ENCODE results near the gene HOXC4. TPM values are rescaled to one million over a fixed set of nuclear protein-coding genes. Genes with fewer than 3 reads are reported as not detected.
A peak's percentile ranks its signal among the peaks of the same experiment; 100 is the strongest.

HOXC4 gene
- polyA plus RNA-seq, 3 donors, result 0.18 to 5.6 (median 0.51) TPM

- no peak overlapping the region for H3K27ac ChIP-seq (ENCODE audit: low read depth, low read length)
- whole genome bisulfite sequencing, 3 donors, result 40 to 74% (median 62%) methylated on average over 3 of the region's 3 CpGs
Observed at GRCh38 chr12:54048406-54049093, 5.1 kb upstream of the HOXC4 start.

GRCh38 chr12:54049108-54049507 lies 4.5 kb upstream of the HOXC4 start:
- WGBS, 3 donors, result 39 to 76% (median 69%) methylated on average over 6 of the region's 6 CpGs
- H3K27ac ChIP-seq (ENCODE audit: low read depth, low read length), result no peak overlapping the region

DNA sequence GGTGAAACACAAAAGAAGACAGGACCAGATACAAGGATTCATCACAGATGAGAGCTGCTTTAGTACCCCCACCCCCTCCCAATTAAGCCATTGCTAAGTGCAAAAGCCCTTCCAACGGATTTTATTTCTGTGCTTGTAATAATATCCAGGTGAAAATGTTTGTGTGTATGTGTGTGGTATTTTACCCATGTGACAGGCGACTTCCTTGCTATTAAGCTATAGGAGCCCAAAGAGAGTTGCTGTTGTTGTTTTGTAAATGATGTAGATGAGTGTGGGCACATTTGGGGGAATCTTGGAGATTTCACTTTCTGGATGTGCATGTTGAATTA lies 3.2 kb upstream of the HOXC4 start:
- no peak overlapping the region for H3K27ac ChIP-seq (ENCODE audit: low read depth, low read length)
- WGBS, 3 donors, result 23 to 56% (median 52%) methylated on average over 2 of the region's 2 CpGs

- H3K27ac ChIP-seq (ENCODE audit: low read depth, low read length), result no peak overlapping the region
- WGBS, 3 donors, result 33 to 59% (median 50%) methylated on average over 12 of the region's 12 CpGs
Observed at GRCh38 chr12:54051026-54051842, 2.4 kb upstream of the HOXC4 start.

DNA sequence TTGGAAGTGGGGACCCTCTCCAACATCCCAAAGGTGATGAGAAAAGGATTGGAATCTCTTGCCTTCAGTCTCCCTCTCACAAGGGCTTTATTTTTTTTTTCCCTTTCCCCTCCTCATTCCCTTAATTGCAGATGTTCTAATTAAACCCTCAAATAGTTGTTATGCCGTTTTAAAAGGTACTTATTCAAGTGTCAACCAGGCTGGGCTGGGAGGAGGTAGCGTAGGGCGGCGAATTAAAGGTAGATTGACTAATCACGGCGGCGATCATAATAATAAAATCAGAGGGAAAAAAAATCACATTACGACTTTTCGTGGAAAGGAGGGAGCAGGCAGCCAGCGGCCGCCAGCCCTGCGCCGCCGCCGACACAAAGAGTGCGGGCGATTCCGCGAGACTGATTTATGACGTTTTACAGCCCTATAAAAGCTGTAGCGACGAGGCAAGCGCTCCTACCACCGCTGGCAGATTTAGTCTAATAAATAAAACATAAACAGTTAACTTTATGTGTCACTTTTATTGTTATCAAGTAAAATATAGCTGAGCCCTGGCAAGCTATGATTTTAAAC lies 1.7 kb upstream of the HOXC4 start:
- peak overlapping the region; percentile 39 for H3K27ac ChIP-seq (ENCODE audit: low read depth, low read length)
- WGBS, 3 donors, result 20 to 39% (median 35%) methylated on average over 24 of the region's 24 CpGs

- peak overlapping the region; percentile 39 for H3K27ac ChIP-seq (ENCODE audit: low read depth, low read length)
- WGBS, 3 donors, result 21 to 33% (median 33%) methylated on average over 10 of the region's 10 CpGs
Observed at GRCh38 chr12:54052438-54053002, 1.1 kb upstream of the HOXC4 start.

- no peak overlapping the region for H3K27ac ChIP-seq (ENCODE audit: low read depth, low read length)
- 4 to 7% (median 5%) methylated on average over 17 to 22 of the region's 22 CpGs for WGBS, 3 donors
Observed at GRCh38 chr12:54053003-54053750, 458 bp upstream of the HOXC4 start.

DNA sequence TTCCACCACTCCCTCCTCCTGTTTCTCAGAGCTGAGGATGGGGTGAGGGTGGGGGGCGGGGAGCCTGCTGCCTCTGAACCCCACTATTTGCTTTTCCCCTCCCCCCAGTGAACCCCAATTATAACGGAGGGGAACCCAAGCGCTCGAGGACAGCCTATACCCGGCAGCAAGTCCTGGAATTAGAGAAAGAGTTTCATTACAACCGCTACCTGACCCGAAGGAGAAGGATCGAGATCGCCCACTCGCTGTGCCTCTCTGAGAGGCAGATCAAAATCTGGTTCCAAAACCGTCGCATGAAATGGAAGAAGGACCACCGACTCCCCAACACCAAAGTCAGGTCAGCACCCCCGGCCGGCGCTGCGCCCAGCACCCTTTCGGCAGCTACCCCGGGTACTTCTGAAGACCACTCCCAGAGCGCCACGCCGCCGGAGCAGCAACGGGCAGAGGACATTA lies 1.1 kb downstream of the HOXC4 start:
- no peak overlapping the region for H3K27ac ChIP-seq (ENCODE audit: low read depth, low read length)
- WGBS, 3 donors, result 18 to 27% (median 23%) methylated on average over 24 of the region's 24 CpGs

DNA sequence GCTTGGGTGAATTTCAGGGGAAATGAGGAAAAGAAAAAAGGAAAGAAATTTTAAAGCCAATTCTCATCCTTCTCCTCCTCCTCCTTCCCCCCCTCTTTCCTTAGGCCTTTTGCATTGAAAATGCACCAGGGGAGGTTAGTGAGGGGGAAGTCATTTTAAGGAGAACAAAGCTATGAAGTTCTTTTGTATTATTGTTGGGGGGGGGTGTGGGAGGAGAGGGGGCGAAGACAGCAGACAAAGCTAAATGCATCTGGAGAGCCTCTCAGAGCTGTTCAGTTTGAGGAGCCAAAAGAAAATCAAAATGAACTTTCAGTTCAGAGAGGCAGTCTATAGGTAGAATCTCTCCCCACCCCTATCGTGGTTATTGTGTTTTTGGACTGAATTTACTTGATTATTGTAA lies 1.9 kb downstream of the HOXC4 start:
- H3K27ac ChIP-seq (ENCODE audit: low read depth, low read length), result no peak overlapping the region
- 59 to 77% (median 64%) methylated on average over 2 of the region's 2 CpGs for WGBS, 3 donors

DNA sequence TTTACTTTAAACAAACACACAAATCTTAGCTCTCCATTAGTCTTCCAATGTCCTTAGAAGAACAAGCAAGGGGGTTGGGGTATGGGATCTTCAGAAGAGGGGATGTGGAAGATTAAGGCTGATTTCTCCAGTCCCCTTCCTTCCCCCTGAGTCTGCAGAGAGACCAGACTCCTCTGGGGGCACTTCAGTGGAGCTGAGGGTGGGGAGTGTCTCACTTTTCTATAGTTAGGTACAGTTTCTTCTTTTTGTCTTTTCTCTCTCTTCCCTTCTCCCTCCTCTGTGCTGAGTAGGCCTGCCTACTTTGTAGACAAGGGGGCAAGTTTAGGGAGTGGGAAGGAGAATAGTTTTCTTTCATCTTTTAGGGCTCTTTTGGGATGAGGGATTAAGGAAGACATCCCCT lies 2.5 kb downstream of the HOXC4 start:
- H3K27ac ChIP-seq (ENCODE audit: low read depth, low read length), result no peak overlapping the region

- H3K27ac ChIP-seq (ENCODE audit: low read depth, low read length), result no peak overlapping the region
Observed at GRCh38 chr12:54058128-54058768, 4.6 kb downstream of the HOXC4 start.

DNA sequence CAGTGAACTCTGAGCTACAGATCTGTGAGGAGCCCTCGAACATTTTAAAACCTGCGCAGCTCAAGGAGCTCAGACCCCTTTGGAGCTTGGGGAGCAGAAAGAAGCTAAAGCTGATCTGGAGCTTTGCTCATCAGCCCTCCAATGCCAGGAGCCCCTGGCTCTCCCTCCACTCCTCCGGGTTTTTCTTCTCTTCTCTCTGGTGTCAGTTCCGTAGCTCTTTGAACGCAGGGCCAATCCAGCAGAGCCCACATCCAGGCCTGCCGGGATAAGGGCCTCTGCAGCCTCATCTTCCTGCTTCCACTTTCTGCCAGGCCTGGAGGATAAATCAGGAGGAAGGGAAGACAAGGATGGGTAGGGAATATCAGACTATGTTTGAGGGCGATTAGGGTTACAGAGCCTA lies 6.0 kb downstream of the HOXC4 start:
- no peak overlapping the region for H3K27ac ChIP-seq (ENCODE audit: low read depth, low read length)
- 38 to 41% (median 38%) methylated on average over 7 of the region's 7 CpGs for WGBS, 3 donors

More at GRCh38 chr12:54058128-54058768, 4.6 kb downstream of the HOXC4 start:
- 56 to 71% (median 58%) methylated on average over 14 of the region's 14 CpGs for WGBS, 3 donors

- H3K27ac ChIP-seq (ENCODE audit: low read depth, low read length), result no peak overlapping the region
- 41 to 55% (median 43%) methylated on average over 38 of the region's 38 CpGs for WGBS, 3 donors
Observed at GRCh38 chr12:54060174-54060974, 6.7 kb downstream of the HOXC4 start.

- H3K27ac ChIP-seq (ENCODE audit: low read depth, low read length), result no peak overlapping the region
- WGBS, 3 donors, result 56 to 65% (median 64%) methylated on average over 7 of the region's 7 CpGs
Observed at GRCh38 chr12:54060975-54061778, 7.5 kb downstream of the HOXC4 start.

DNA sequence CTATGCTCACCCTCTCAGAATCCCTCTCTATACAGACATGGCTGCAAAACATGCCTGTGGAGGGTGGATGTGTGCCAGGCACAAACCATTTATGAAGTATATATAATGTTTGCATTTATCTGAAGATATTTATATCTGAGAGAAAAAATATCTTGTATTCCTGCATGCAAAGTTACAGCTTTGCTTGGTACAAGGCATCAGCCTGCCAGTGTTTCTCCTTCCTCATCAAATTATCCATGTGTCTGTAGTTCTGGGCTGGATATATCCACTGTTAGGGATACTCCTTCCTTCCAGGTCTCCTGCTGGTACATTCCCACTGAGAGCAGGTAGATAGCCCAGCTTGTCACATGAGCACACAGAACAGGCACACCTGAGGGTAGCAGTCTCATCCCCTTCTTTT lies 12.0 kb downstream of the HOXC4 start:
- no peak overlapping the region for H3K27ac ChIP-seq (ENCODE audit: low read depth, low read length)

DNA sequence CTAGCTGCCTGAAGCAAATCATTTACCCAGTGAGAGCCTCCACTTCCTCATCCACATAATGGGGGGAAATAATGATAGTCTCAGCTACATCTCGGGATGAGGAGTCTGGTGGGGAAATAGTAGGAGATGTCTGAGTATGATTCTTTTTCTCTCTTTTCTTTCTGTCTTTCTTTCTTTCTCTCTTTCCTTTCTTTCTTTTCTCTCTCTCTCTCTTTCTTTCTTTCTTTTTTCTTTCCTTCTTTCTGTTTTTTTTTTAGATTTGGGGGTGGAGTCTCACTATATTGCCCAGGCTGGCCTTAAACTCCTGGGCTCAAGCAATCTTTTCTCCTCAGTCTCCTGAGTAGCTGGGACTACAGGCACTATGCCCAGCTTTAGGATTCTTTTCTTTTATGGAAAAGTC lies 12.8 kb downstream of the HOXC4 start:
- WGBS, 3 donors, result 63 to 89% (median 88%) methylated on average over 1 of the region's 1 CpG
- H3K27ac ChIP-seq (ENCODE audit: low read depth, low read length), result no peak overlapping the region
